ENCODE data around the gene MARCHF3. TPM values are rescaled to one million over a fixed set of nuclear protein-coding genes. Genes with fewer than 3 reads are reported as not detected.

The MARCHF3 gene
- total and polyA plus RNA-seq, 2 donors (not counting 3 experiments of a cell fraction or from before 2014, with no cell fraction given), result 31.9 to 35.0 TPM

DNA sequence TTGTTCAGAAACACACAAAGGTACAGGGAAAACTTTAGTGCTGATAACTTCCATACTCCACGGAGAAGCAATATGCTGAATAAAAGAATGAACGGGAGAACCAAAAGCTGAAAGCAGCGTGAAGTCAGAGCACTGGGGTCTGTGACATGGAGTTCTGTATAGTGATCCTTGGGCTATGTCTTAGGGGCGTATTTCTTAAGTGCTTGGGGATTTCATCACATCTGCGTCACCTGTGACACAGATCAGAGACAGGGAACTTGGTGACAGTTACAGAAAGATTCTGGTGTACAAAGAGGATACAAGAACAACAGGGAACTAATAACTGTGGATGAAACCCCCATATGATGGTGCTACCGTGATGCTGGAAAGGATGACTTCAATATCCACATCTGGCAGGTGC lies 81.9 kb downstream of the MARCHF3 start:
- intact Hi-C loops (cut with micrococcal nuclease) (no loop called here), dilution Hi-C loops (cut with MboI; ENCODE audit: extremely low pct_ligation_motif_present, low sequenced_read_pairs) (no loop called here)
- H3K27ac ChIP-seq (ENCODE audit: insufficient read depth, low read depth, low read length), result no peak overlapping the region
- POLR2A ChIA-PET, result no interaction called here
- no peaks in the 10 kb centered on the region for H3K36me3 ChIP-seq (ENCODE audit: control insufficient read depth in 2 of 2, extremely low read depth in 1 of 2, insufficient read depth in 2 of 2, low read length in 2 of 2)
- no peak for FAIRE-seq
- H3K27me3 ChIP-seq (ENCODE audit: control insufficient read depth in 2 of 2, insufficient read depth in 2 of 2, low read length in 2 of 2), result no peaks in the 10 kb centered on the region
- H3K79me2 ChIP-seq (ENCODE audit: control insufficient read depth, insufficient read depth, low read length), result peaks cover 58% of the 10 kb centered on the region
- CTCF ChIA-PET, result no interaction called here
- no TSS peak for BruUV-seq (replicated peaks)
- no peak for DNase-seq (ENCODE audit: low read depth, low spot score)
- H3K4me1 ChIP-seq (ENCODE audit: control insufficient read depth, extremely low read depth, insufficient read depth, low read length), result peaks cover 15% of the 10 kb centered on the region
- no peaks in the 10 kb centered on the region for H3K9me1 ChIP-seq (replicated peaks; ENCODE audit: control insufficient read depth, extremely low read depth, insufficient read depth, low read length)
- H2AFZ ChIP-seq (ENCODE audit: low read depth, low read length), result no peak overlapping the region
- no peak overlapping the region for H3K4me2 ChIP-seq (ENCODE audit: insufficient read depth, low read length)
- no peak overlapping the region for H3K9ac ChIP-seq (replicated peaks; ENCODE audit: extremely low read depth, insufficient read depth, low read length)
- H3K4me3 ChIP-seq (replicated peaks in 1 of 3; ENCODE audit: insufficient read depth in 1 of 3, low read depth in 1 of 3, low read length in 3 of 3), result no peak overlapping the region
- no peaks in the 10 kb centered on the region for H4K20me1 ChIP-seq (replicated peaks; ENCODE audit: control insufficient read depth, extremely low read depth, insufficient read depth, low read length)
- H3K9me3 ChIP-seq (replicated peaks; ENCODE audit: control insufficient read depth, insufficient read depth, low read length), result no peaks in the 10 kb centered on the region
- TF ChIP-seq POLR2AphosphoS5 (IDR thresholded peaks at IDR 0.05; ENCODE audit: insufficient read depth, low read depth, low read length) (no peak), POLR2A (IDR thresholded peaks at IDR 0.05; ENCODE audit: low read depth, low read length) (no peak), FOS (IDR thresholded peaks at IDR 0.05; ENCODE audit: borderline replicate concordance, insufficient read depth, low read length) (no peak), EZH2 (IDR thresholded peaks at IDR 0.05; ENCODE audit: borderline replicate concordance, low read depth, low read length, severe bottlenecking) (no peak), MYC (IDR thresholded peaks at IDR 0.05; ENCODE audit: low read depth, low read length) (no peak), JUN (IDR thresholded peaks at IDR 0.05; ENCODE audit: borderline replicate concordance, insufficient read depth, insufficient read length, low read depth) (no peak), GATA2 (IDR thresholded peaks at IDR 0.05; ENCODE audit: insufficient read depth, insufficient read length, low read depth, low read length) (no peak)
- TF ChIP-seq, protein P1, sequence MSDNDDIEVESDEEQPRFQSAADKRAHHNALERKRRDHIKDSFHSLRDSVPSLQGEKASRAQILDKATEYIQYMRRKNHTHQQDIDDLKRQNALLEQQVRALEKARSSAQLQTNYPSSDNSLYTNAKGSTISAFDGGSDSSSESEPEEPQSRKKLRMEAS (IDR thresholded peaks at IDR 0.05; ENCODE audit: insufficient read depth, insufficient read length), result no peak
- TF ChIP-seq, protein P2, sequence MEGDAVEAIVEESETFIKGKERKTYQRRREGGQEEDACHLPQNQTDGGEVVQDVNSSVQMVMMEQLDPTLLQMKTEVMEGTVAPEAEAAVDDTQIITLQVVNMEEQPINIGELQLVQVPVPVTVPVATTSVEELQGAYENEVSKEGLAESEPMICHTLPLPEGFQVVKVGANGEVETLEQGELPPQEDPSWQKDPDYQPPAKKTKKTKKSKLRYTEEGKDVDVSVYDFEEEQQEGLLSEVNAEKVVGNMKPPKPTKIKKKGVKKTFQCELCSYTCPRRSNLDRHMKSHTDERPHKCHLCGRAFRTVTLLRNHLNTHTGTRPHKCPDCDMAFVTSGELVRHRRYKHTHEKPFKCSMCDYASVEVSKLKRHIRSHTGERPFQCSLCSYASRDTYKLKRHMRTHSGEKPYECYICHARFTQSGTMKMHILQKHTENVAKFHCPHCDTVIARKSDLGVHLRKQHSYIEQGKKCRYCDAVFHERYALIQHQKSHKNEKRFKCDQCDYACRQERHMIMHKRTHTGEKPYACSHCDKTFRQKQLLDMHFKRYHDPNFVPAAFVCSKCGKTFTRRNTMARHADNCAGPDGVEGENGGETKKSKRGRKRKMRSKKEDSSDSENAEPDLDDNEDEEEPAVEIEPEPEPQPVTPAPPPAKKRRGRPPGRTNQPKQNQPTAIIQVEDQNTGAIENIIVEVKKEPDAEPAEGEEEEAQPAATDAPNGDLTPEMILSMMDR (IDR thresholded peaks at IDR 0.05; ENCODE audit: extremely low read depth in 1 of 2, insufficient read depth in 1 of 2, low read depth in 1 of 2, low read length in 2 of 2), result no peak

Data from endothelial cell of umbilical vein (primary cell).